IPS DF 4.7 (cell line): ENCODE measurements around the gene KERA.

Experiments
- DNase-seq: peaks from one replicate; pipeline ENCODE4 v3.0.0-alpha.2; 2013; ENCODE audit warnings: low spot score; ENCODE audit errors: extremely low read depth

The KERA gene

DNA sequence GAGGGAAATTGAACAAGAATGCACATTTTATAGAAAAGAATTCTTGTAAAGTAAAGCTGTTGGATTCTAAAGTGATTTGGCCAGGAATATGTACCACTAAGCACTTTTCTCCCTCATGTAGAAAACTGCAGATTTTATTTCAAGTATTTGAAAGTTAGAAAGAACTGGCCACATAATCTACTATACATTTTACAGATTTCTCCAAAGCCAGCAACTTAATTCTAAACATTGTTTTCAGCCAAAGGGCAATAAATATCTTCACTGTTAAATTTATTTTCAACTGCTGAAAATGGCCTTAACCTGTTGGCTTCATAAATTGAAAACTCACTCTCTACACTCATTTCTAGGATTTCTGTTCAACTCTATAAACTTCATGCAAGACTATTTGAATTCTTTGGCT lies 15.6 kb upstream of the KERA start:
- DNase-seq = no peak

DNA sequence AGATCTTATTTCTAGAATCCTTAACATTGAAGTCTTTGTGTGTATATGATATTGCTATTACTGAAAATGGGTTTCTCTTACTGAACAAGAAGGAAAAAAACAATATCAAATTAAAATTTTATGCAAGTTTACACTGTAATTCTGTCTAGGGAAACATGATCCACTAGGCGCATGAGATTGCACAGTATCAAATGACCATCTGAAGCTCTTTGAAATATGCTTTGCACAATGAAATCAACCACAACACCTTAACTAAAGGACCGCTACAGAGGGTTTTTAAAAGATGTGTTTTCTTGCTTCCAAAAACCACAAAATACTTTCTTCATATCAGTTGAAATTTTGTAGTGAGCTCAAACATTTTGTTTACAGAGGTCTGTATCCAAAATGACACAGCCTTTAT lies 15.1 kb upstream of the KERA start:
- no peak for DNase-seq

DNA sequence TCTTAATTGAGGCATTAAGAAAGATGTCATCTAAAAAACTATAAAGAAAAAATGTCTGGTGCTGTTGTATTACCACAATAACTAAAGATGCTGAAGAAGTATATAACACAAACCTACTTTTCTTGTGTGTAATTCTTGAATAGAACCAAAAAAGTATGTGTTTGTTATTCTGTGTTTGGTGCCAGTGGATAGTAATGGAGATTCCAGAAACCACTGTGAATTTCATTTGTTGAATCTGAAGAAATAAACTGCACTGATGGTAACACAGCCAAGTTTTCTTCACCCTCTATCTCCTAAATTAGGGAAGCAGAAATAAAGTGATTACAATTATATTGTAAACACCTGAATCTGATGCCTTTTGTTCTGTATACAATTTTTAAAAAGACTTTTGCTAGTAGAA lies 13.1 kb upstream of the KERA start:
- DNase-seq = no peak

DNA sequence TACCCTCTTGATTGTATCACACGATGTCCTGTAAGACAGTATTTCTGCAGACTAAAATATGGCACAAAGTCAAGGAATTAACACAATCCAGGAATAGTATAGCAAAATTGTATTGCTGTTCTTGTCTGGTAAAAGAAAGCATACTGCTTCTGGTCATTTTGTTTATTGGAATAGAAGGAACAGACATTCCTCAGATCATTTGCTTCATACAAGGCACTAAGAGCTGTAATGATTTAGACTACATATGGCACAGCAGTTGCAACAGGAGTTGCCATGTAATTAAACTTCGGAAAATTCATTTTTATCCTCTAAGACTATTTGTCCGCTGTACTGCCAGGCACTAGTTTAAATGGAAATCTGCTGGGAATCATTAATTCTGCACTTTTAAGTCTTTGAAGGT lies 7.6 kb upstream of the KERA start:
- no peak for DNase-seq

DNA sequence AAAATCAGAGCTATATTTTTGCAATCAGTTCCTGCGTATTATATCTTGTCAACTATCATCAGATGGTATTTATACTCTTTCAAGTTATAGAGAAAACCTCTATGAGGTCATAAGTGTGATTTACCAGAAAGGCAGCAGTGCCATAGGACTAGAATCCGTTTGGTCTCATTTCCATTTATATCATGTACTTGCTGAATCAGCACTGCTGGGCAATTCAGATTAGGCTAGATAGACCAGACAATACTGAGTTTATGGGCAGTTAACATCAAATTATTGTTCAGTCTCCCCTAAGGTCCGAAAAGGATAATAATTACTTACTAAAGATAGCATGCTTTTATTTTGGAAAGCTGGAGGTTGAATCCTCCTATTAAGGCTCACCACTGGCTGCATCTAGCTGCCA lies 6.8 kb upstream of the KERA start:
- DNase-seq = no peak

DNA sequence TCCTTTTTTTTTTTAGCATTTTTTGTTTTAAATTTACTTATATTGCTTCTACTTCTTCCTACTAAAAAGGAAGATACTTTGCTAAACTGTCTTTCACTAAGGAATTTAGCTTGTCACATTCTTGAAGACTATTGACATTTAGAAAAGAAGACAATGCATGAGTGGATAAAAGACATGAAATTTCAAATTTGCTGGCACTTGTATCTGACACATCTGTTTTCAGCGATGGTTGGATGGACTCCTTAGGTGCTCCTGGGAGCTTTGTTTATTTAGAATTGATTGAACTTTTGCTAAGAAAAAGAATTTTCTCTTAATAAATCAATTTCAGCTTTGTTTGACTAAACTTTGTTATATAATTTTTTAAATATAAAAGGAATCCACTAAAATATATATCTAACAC lies 3.3 kb upstream of the KERA start:
- no peak for DNase-seq

DNA sequence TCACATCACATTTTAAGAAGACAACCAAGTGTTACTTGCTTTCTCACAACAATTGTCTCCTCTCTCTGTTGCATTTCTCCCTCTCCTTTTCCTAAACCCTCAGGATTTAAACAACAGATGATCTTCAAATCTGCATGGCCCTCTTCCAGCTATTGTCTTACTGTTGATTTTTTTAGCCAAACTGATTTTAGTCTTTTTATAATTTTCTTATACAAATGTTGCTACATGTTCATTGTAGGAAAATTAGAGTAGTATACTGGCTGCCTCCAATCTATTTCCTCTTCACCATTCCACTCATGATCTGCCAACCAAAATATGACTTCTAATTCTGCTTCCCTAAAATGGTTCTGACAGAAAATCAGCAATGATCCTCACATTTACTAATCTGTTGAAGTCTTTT lies 1.4 kb upstream of the KERA start:
- DNase-seq = no peak

DNA sequence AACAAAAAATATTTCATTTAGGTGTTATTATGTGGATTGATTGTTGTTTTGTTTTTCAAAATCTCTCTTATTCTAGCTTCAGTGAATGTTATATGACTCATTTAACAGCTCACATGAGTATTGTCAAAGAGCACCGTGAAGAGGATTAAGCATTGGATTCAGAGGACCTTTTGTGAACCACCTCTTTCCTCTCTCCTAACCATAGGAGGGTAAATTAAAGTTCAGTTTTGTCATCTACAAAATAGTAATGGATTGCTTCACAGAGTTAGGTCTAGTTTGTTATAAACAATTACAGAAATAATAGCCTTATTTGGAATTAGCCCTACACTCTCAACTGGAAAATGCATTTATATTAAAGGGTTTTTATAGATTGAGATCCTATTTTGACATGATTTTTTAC lies 962 bp upstream of the KERA start:
- DNase-seq = no peak

DNA sequence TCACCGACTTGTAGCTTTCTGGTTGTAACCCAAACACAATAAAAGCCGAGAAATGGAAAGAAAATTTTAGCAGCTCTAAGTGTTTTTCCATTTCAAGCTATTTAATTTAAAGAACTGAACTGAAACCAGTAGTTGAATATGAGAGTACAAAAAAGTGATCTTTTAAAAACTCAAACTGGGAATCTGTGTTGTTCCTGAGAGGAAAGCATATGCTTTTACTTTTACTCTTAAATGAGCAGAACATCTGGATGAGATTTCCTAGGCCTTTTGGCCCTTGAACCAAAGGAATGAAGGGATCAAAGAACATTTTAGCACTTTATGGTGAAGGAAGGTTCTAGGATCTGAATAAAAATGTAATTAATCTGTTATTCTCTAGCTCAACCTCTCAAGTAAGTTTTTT lies 1.3 kb downstream of the KERA start:
- DNase-seq = no peak

DNA sequence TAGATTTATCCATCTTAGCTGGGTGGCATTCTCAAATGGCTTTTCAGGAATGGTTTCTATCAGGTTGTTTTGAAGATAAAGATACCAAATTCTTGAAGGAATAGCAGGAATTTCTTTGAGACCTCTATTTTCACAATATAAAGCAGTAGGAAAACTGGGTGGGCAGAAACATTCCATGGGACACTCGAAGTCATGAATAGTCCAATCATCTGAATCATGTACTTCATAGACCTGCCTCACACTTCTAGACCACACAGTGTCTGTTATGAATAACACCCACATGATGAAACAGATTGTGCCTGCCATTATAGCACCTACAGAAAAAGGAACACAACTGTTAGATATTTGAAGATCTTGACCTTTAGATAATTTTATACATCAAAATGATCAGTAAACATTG lies 1.8 kb downstream of the KERA start:
- no peak for DNase-seq

DNA sequence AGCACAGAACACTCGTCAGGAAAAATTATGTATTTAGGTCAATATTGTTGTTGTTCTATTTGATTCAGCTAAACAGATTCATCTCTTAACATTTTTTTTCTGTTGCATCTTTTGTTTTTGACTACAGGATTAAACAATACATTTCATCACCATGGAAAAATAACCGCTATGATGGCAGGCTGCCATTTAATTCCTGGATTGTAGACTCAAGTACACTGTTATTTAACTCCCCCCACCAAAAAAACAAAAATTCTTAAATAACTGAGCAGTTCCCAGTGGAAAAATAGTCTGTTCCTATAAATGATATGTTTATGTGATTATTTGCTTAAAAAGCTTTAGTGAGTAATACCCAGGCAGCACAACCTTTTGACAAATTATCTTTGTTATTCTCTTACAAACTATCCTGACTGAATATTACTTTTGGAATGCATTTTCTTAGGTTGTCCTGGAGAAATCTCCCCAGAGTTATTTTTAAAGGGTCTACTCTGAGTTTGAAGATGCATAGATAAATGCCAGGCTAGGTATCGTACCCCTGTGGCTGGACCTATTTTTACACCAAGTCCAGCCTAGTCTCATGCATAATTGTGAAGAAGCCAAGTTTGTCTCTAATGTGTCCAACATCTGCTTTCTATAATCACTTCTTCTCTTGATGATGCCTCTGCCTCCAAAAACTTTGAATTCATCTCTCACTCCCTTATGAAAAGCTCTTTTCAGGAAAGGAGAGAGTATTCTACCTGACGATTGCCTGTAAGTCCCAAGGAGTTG lies 3.7 kb downstream of the KERA start:
- DNase-seq = no peak

DNA sequence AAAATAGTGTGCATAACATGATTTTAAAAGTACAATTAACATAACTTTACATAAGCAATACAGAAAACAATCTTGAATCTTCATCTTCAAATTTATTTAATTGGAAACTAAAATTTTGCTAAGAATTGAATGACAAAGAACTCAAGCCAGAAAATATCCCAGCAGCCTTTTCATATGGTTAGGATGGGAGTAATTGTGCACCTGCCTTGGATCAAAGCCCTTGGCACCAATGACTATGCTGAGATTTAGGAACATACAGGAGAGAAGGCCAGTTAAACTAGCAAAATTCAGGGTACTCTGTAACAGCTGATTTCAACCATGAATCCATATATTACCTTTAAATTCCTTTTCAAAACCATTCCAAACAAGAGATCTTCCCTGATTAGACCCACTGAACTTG lies 5.8 kb downstream of the KERA start:
- DNase-seq = no peak

DNA sequence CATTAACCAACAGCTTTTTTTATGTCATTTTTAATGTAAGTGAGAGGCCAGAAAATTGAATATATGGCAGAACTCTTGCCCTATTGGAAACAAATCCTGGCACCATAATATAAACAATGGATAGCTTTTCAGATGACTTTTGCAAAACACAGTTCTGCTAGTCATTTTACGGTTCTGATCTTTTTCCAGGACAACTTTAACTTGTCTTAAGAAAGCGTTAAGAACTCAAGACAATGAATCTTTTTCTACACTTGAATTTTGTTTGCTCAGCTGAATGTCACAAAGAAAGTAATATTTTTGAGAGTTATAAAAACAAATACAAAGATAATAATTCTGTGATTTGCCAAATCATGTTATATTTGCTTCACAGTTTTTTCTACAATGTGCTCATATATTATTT lies 13.2 kb downstream of the KERA start:
- no peak for DNase-seq

DNA sequence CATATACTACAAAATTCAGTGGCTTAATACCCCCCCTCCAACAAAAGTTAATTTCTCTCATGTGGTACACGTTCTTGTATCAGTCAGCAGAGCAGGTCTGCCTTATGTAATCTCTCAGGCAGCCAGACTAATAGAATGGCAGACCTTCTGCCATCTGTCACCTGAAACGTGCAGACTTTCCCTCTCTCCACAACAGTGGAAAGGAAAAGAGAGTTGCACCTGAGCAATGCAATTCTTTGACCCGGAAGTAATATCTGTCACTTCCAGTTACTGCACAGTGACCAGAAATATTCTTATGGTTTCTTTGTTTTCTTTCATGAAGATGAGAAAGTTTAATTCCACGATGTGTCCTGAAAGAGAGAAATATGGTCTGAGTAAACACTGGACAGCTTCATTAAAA lies 14.4 kb downstream of the KERA start:
- DNase-seq = no peak

DNA sequence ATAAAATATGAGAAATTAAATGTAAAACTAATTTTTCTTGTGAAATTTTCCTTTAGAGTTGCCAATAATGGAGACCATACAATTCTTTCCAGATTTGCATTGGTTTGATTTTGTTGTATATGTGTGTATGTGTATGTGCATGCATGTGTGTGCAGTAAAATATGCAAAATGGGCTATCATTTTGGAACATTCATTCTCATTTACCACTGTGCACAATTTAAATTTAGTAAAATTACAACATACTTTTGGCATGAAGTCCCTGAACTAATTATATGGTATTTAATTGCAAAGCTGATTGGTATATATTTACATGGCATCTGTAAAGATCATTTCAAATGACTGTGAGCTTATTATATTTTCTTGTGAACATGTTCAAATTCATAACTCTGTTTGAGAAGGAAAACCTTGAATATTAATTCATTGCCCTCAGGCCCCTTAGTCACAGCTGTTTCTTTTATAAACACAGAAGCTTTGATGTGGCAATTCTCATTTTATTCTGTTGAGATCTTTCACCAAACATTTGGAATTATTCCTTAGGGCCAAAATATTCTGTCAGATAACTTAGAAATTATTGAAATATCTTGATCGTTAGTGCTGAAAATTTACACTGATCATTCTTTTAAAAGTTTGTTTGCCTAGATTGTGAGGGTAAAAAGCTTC lies 17.6 kb downstream of the KERA start:
- no peak for DNase-seq

DNA sequence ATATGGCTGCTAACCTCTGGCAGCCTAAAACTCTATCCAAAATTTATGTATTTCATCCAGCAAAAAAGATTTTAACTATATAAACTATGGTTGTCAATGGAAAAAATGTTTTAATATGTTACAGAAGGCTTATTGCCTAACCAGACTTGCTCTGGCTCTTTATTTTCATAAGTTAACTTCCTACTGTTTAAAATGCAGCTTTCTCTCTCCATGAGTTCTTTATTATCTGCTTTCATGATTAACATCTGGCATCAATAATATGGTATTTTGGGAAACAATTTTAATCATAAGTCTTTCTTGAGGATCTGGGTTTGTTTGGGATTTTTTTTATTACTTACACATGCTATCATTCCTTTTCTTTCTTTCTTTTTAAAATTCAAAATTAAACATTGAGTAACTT lies 20.5 kb downstream of the KERA start:
- no peak for DNase-seq

DNA sequence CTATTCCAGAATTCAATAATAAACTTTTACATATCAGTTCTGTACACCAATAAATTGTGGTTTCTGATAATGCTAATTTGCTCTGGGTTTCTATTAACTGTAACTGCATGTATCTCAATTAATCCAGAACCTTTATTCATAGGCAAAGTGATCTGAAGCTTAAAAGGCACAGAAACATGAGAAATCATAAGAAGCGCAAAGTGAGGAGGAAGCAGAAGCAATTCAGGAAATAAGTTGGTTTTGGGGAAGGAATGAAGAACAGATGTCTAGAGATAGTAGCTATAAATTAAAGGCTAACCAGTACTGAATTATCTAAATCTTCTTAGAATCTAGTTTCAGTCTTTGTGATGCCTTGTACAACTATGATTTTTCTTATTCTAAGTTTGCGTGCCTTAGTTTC lies 24.6 kb downstream of the KERA start:
- no peak for DNase-seq

DNA sequence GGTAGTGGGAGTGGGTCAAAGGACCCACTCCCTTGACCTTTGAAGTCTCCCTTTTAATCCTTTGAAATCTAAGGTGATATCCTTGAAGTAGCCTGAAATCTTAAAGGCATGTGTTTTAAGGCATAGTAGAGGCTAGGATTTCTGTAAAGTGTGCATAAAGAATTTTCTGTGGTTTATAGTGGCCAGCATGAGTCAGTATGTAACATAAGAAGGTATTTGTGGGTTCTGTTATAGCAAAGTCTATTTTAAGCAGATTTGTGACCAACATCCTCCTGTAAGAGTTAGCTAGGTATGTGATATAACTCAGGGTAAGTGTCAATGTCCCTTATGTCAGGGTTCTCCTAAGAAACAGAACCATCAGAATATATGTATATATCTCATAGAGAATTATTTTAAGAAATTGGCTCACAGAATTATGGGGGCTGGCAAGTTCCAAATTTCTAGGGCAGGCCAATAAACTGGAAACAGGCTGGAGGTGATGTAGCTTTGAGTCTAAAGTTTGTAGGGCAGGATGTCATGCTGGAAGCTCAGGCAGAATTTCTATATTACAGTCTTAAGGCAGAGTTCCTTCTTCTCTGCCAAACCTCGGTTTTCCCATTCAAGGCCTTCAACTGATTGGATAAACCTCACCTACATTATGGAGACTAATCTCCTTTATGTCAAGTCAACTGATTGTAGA lies 34.4 kb downstream of the KERA start:
- DNase-seq = no peak

DNA sequence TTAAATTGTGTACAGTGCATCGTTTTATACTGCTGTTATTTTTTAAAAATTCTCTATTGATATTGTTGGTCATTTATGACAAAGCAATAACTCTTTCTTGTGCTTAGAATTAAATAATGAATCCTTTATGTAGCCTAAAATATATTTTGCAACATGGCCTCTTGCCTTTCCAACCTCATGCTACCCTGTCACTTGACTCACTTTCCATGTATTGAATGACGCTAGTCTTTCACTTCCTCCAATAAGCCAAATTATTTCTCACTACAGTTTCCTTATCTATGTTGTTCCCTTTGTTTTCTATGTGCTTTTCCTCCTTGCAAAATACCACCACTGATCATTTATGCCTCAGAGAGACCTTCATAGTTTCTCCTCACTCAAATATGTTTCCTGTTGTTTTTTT lies 36.7 kb downstream of the KERA start:
- no peak for DNase-seq

DNA sequence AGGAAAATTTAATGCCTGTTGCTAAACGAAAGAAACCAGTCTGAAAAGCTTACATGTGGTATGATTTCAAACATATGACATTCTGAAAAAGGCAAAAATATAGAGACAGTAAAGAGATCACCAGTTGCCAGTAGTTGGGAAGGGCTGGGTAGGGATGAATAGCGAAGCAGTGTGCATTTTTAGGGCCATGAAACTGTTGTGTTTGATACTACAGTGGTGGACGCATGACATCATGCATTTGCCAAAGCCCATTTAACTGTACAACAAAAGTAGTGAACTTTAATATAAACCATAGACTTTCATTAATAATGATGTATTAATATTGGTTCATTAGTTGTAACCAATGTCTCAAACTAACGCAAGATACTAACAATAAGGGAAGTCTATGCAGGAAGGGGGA lies 38.4 kb downstream of the KERA start:
- no peak for DNase-seq

DNA sequence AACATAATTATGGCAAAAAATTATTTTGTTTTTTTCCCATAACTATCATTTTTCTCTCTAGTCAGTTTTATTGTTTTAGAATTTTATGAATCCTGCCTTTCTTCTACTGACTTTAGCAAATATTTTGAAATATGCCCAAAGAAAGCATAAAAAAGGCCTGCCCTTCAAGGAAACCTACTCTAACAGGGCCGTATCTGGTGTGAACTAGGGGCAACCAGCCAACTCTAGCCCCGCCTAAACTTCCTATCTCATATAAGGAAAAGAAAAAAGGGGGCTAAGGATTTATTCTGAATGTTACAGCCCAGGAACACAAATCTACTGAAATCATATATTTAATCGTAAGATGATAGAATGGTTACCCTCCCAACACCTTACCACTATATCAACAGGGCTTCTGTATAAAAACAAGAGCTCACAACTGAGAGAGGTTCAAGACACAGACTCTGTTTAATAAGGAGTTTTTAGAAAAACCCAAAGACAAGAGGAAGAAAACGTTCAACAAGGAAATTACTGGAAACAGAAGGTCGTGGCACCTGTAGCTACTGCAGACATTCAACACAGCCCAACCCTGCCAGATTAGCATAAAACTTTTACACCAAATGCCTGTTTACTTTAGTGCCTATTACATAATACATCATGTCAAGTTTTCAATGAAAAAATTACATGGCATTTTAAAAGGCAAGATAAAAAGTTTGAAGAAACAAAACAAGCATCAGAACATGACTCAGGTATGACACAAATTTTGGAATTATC lies 40.1 kb downstream of the KERA start:
- DNase-seq = no peak

DNA sequence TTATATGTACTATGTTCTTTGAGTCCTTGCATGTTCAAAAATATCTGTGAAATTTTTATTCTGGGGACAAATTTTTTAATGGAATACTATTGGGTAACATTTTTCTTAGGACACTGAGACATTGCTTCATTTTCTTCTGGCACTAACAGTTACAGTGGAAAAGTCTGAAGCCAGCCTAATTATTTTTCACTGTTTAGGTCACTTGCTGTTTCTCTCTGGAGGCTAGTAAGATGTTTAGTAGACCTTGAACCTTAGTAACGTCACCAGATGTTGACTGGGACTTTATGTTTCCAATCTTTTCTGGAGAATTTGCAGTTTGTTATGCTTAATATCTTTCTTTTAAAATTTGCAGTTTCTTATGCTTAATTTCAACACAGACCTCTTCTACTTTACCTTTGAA lies 40.8 kb downstream of the KERA start:
- no peak for DNase-seq
